T-helper 1 cell treated with Interleukin-12 subunit alpha and Interleukin-12 subunit beta and Interleukin-4 antibody, amounts not matched to agents 30 μg/mL and 1 μg/mL, for 36 hours (primary cell): ENCODE results near the gene WDR7.

Experiments
- H3K27ac Mint-ChIP-seq: one replicate; pipeline ENCODE4 v1.8.0; 2021; ENCODE audit warnings: mild to moderate bottlenecking, mixed read lengths
- H3K27me3 Mint-ChIP-seq: one replicate; pipeline ENCODE4 v1.8.0; 2021; ENCODE audit warnings: low read depth, mixed read lengths
- H3K36me3 Mint-ChIP-seq: one replicate; pipeline ENCODE4 v1.8.0; 2021; ENCODE audit warnings: low read depth, mixed read lengths
- H3K4me1 Mint-ChIP-seq: one replicate; pipeline ENCODE4 v1.8.0; 2021; ENCODE audit warnings: low read depth, mixed read lengths
- H3K4me3 Mint-ChIP-seq: one replicate; pipeline ENCODE4 v1.8.0; 2021; ENCODE audit warnings: mild to moderate bottlenecking, moderate library complexity, mixed read lengths
- H3K9me3 Mint-ChIP-seq: one replicate; pipeline ENCODE4 v1.8.0; 2021; ENCODE audit warnings: mixed read lengths

WDR7 gene

GRCh38 chr18:56987236-56987635 is 336.1 kb downstream of the WDR7 start:
- peaks cover 2% of the 10 kb centered on the region for H3K36me3 Mint-ChIP-seq
- no peak overlapping the region for H3K27ac Mint-ChIP-seq

GRCh38 chr18:56988022-56988421 is 336.9 kb downstream of the WDR7 start:
- H3K4me3 Mint-ChIP-seq: no peak overlapping the region
- H3K27me3 Mint-ChIP-seq: no peaks in the 10 kb centered on the region
- peaks cover 4% of the 10 kb centered on the region for H3K4me1 Mint-ChIP-seq
- no peaks in the 10 kb centered on the region for H3K9me3 Mint-ChIP-seq
- peaks cover 6% of the 10 kb centered on the region for H3K36me3 Mint-ChIP-seq
- no peak overlapping the region for H3K27ac Mint-ChIP-seq

More at GRCh38 chr18:56987236-56987635, 336.1 kb downstream of the WDR7 start:
- H3K27me3 Mint-ChIP-seq: no peaks in the 10 kb centered on the region
- no peaks in the 10 kb centered on the region for H3K9me3 Mint-ChIP-seq
- H3K4me1 Mint-ChIP-seq: no peaks in the 10 kb centered on the region
- no peak overlapping the region for H3K4me3 Mint-ChIP-seq

GRCh38 chr18:56990678-56991077 is 339.5 kb downstream of the WDR7 start:
- H3K27ac Mint-ChIP-seq: no peak overlapping the region
- peaks cover 4% of the 10 kb centered on the region for H3K4me1 Mint-ChIP-seq
- H3K4me3 Mint-ChIP-seq: no peak overlapping the region
- H3K9me3 Mint-ChIP-seq: no peaks in the 10 kb centered on the region
- H3K36me3 Mint-ChIP-seq: peaks cover 6% of the 10 kb centered on the region
- H3K27me3 Mint-ChIP-seq: no peaks in the 10 kb centered on the region

- no peak overlapping the region for H3K4me3 Mint-ChIP-seq
Measured at GRCh38 chr18:56992777-56993176, 341.6 kb downstream of the WDR7 start.

GRCh38 chr18:56995579-56996188 is 344.5 kb downstream of the WDR7 start:
- H3K36me3 Mint-ChIP-seq: peaks cover 6% of the 10 kb centered on the region
- H3K27ac Mint-ChIP-seq: no peak overlapping the region
- no peak overlapping the region for H3K4me3 Mint-ChIP-seq
- H3K9me3 Mint-ChIP-seq: no peaks in the 10 kb centered on the region
- peaks cover 6% of the 10 kb centered on the region for H3K4me1 Mint-ChIP-seq
- H3K27me3 Mint-ChIP-seq: no peaks in the 10 kb centered on the region

More at GRCh38 chr18:56992777-56993176, 341.6 kb downstream of the WDR7 start:
- peaks cover 6% of the 10 kb centered on the region for H3K36me3 Mint-ChIP-seq
- no peak overlapping the region for H3K27ac Mint-ChIP-seq
- peaks cover 4% of the 10 kb centered on the region for H3K4me1 Mint-ChIP-seq
- H3K27me3 Mint-ChIP-seq: no peaks in the 10 kb centered on the region
- no peaks in the 10 kb centered on the region for H3K9me3 Mint-ChIP-seq

GRCh38 chr18:56997200-56997599 is 346.0 kb downstream of the WDR7 start:
- Mint-ChIP-seq H3K36me3 (peaks cover 6% of the 10 kb centered on the region), H3K27ac (no peak overlapping the region), H3K27me3 (no peaks in the 10 kb centered on the region), H3K4me3 (no peak overlapping the region), H3K4me1 (peaks cover 8% of the 10 kb centered on the region), H3K9me3 (no peaks in the 10 kb centered on the region)

- Mint-ChIP-seq H3K9me3 (no peaks in the 10 kb centered on the region), H3K27me3 (no peaks in the 10 kb centered on the region), H3K36me3 (peaks cover 2% of the 10 kb centered on the region), H3K4me3 (no peak overlapping the region), H3K27ac (no peak overlapping the region), H3K4me1 (peaks cover 16% of the 10 kb centered on the region)
Measured at GRCh38 chr18:56999823-57000222, 348.7 kb downstream of the WDR7 start.

GRCh38 chr18:57002627-57003026 is 351.5 kb downstream of the WDR7 start:
- H3K27me3 Mint-ChIP-seq: no peaks in the 10 kb centered on the region
- no peak overlapping the region for H3K27ac Mint-ChIP-seq

GRCh38 chr18:57003342-57003741 is 352.2 kb downstream of the WDR7 start:
- H3K9me3 Mint-ChIP-seq: no peaks in the 10 kb centered on the region
- no peaks in the 10 kb centered on the region for H3K36me3 Mint-ChIP-seq
- H3K27me3 Mint-ChIP-seq: no peaks in the 10 kb centered on the region
- H3K4me3 Mint-ChIP-seq: no peak overlapping the region
- H3K4me1 Mint-ChIP-seq: peaks cover 28% of the 10 kb centered on the region
- no peak overlapping the region for H3K27ac Mint-ChIP-seq

More at GRCh38 chr18:57002627-57003026, 351.5 kb downstream of the WDR7 start:
- peaks cover 2% of the 10 kb centered on the region for H3K36me3 Mint-ChIP-seq
- peaks cover 22% of the 10 kb centered on the region for H3K4me1 Mint-ChIP-seq
- H3K9me3 Mint-ChIP-seq: no peaks in the 10 kb centered on the region
- no peak overlapping the region for H3K4me3 Mint-ChIP-seq

GRCh38 chr18:57004366-57005121 is 353.4 kb downstream of the WDR7 start:
- no peak overlapping the region for H3K4me3 Mint-ChIP-seq
- H3K27ac Mint-ChIP-seq: peak overlapping the region; percentile 68
- H3K36me3 Mint-ChIP-seq: no peaks in the 10 kb centered on the region

GRCh38 chr18:57008001-57008686 is 357.0 kb downstream of the WDR7 start:
- no peak overlapping the region for H3K4me3 Mint-ChIP-seq
- H3K27ac Mint-ChIP-seq: no peak overlapping the region
- H3K27me3 Mint-ChIP-seq: no peaks in the 10 kb centered on the region
- H3K9me3 Mint-ChIP-seq: no peaks in the 10 kb centered on the region
- peaks cover 3% of the 10 kb centered on the region for H3K36me3 Mint-ChIP-seq
- peaks cover 23% of the 10 kb centered on the region for H3K4me1 Mint-ChIP-seq

More at GRCh38 chr18:57004366-57005121, 353.4 kb downstream of the WDR7 start:
- Mint-ChIP-seq H3K4me1 (peaks cover 28% of the 10 kb centered on the region), H3K27me3 (no peaks in the 10 kb centered on the region), H3K9me3 (no peaks in the 10 kb centered on the region)

GRCh38 chr18:57009844-57010243 is 358.7 kb downstream of the WDR7 start:
- H3K36me3 Mint-ChIP-seq: peaks cover 3% of the 10 kb centered on the region
- H3K9me3 Mint-ChIP-seq: no peaks in the 10 kb centered on the region
- peaks cover 12% of the 10 kb centered on the region for H3K4me1 Mint-ChIP-seq
- no peak overlapping the region for H3K4me3 Mint-ChIP-seq
- H3K27ac Mint-ChIP-seq: no peak overlapping the region
- H3K27me3 Mint-ChIP-seq: no peaks in the 10 kb centered on the region

- Mint-ChIP-seq H3K4me1 (peaks cover 16% of the 10 kb centered on the region), H3K27ac (no peak overlapping the region), H3K27me3 (no peaks in the 10 kb centered on the region), H3K4me3 (no peak overlapping the region), H3K9me3 (no peaks in the 10 kb centered on the region), H3K36me3 (peaks cover 3% of the 10 kb centered on the region)
Measured at GRCh38 chr18:57014772-57015413, 363.7 kb downstream of the WDR7 start.

GRCh38 chr18:57015451-57015850 is 364.3 kb downstream of the WDR7 start:
- Mint-ChIP-seq H3K4me1 (peaks cover 16% of the 10 kb centered on the region), H3K4me3 (no peak overlapping the region), H3K36me3 (peaks cover 2% of the 10 kb centered on the region), H3K27me3 (no peaks in the 10 kb centered on the region), H3K27ac (no peak overlapping the region), H3K9me3 (no peaks in the 10 kb centered on the region)
